Measurements from ENCODE around the gene FBXO21. TPM values are rescaled to one million over a fixed set of nuclear protein-coding genes. Genes with fewer than 3 reads are reported as not detected.
"Not testable (repeated sequence)": the region's sequence is repeated elsewhere in the genome, so short reads cannot be mapped to it uniquely, and the experiment has no call there.

Gene FBXO21
- total RNA-seq, 2 experiments from 2014 or later: 21.7 to 26.1 TPM

DNA sequence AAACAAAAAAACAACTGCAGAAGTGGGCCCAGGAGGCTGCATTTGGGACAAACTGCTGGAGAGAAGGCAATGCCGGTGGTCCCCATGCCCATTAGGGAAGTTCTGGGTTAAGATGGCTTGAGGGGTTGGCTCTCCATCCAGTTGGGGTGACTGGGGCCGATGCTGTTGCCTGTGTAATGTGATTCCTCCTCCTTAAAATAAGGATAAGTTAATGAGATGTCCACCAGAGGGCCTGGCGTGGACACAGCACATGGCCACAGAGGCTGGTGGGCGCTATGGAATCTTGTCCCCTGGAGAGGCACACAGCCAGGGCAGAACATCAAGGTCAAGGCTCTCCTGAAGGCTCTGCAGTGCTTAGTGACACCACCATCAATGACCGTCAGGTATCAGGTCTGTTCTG, 90.0 kb downstream of the FBXO21 start:
- CTCF ChIA-PET: interaction anchor here (1.0 to 1.7 kb wide), 3 partner anchors 74 to 397 kb away, joined by 3 to 5 read pairs (median 4); partner anchors contain the start of gene HRK

DNA sequence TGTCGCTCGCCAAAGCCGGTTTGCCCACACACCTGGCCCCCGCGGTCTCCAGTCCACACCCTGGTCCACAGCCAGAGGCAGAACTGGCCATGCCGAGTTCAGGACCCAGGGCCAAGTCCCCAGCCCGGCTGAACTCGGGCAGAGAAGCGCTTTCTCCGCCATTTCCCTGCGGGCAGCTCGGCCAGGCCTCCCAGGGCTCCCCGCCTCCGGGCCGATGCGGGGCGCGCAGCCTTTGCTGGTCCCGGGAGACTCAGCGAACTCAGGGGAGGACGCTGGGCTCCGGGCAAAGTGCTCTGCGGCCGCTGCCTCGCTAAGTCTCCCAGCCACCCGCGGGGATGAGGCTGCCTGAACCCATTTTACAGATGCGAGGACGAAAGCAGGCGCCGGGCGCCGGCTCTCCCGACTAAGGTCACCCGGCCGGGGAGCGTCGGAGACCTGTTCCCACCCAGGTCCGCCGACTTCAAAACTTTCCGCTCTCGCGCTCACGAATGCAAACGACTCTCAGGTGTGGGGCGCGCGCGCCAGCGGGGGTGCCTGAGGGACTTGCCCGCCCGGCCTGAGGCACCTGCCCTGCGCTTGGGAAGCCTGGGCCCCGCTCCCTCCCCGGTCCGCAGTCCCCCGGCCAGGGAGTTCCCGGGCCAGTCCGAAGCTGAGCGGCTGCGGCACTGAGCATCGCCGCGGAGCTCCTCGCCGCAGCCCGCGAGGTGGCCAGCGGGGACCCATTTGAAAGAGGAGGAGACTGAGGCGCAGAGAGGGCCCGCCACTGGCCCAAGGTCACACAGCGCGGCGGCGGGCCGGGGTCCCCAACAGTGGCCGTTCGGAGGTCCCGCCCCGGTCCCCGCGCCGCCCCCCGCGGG, 91.7 kb downstream of the FBXO21 start:
- no peak overlapping the region for H3K27ac Mint-ChIP-seq

More for the DNA sequence above, 90.0 kb downstream of the FBXO21 start:
- Mint-ChIP-seq H3K4me1 (peaks cover 22% of the 10 kb centered on the region), H3K4me3 (peak overlapping the region; percentile 69), H3K27me3 (peaks cover 43% of the 10 kb centered on the region), H3K36me3 (ENCODE audit: low read depth) (no peaks in the 10 kb centered on the region), H3K27ac (no peak overlapping the region), H3K9me3 (no peaks in the 10 kb centered on the region)
- POLR2A ChIA-PET: interaction anchor here (1.4 to 3.7 kb wide), 4 partner anchors 13 to 138 kb away, joined by 4 to 24 read pairs (median 6); no protein-coding TSS in a partner anchor
- DNase-seq: no peak

DNA sequence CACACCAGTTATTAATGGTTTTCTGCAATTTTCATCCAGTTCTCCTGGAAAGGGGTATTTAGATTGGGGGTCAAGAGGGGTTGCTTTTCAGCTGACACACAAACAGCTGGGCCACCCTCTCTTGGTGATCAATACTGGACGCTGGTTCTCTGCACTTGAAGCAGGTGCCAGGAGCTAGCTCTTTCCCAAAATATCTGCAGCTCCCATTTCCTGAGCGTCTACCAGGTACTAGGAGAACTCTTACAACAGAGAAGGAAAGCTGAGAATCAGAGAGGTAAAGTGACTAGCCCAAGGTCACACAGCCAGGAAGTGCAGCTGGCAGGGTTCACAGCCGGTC, 92.3 kb downstream of the FBXO21 start:
- CTCF ChIA-PET: interaction anchor here (1.1 to 1.8 kb wide), 3 partner anchors 11 to 72 kb away, joined by 3 to 8 read pairs (median 4); no protein-coding TSS in a partner anchor
- Mint-ChIP-seq H3K27me3 (peaks cover 33% of the 10 kb centered on the region), H3K27ac (no peak overlapping the region), H3K4me1 (peaks cover 22% of the 10 kb centered on the region), H3K36me3 (ENCODE audit: low read depth) (no peaks in the 10 kb centered on the region), H3K4me3 (peak overlapping the region; percentile 69), H3K9me3 (no peaks in the 10 kb centered on the region)
- no peak for DNase-seq
- POLR2A ChIA-PET: interaction anchor here (1.0 to 3.7 kb wide), 7 partner anchors 10 to 36 kb away, joined by 3 to 24 read pairs (median 3); no protein-coding TSS in a partner anchor

More for the DNA sequence above, 91.7 kb downstream of the FBXO21 start:
- Mint-ChIP-seq H3K4me3 (peak overlapping the region; percentile 69), H3K36me3 (ENCODE audit: low read depth) (no peaks in the 10 kb centered on the region), H3K4me1 (peaks cover 22% of the 10 kb centered on the region), H3K27me3 (peaks cover 33% of the 10 kb centered on the region), H3K9me3 (no peaks in the 10 kb centered on the region)
- ChIA-PET POLR2A (interaction anchor here (0.6 to 3.7 kb wide), 10 partner anchors 11 to 137 kb away, joined by 3 to 24 read pairs (median 3); no protein-coding TSS in a partner anchor), CTCF (interaction anchor here (0.7 to 1.8 kb wide), 7 partner anchors 9 to 395 kb away, joined by 3 to 8 read pairs (median 4); no protein-coding TSS in a partner anchor)
- peak; percentile 41 for DNase-seq

DNA sequence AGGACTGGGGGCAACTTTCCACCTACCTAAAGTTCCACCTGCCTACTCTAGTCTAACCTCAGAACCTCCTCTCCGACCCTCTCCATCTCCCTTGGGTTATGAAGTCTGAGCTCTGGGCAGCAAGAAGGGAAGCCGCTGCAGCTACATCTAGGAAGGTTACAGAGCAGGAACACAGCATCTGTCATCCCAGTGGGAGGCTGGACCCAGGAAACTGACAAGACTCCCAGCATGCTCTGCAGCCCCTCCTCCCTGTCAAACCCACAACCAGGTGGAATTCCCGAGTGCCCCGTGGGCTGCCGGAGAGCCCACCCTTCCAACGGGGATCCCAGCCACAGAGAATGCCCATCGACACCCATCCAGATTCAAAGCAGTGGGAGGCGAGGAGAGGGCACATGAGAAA, 93.1 kb downstream of the FBXO21 start:
- Mint-ChIP-seq H3K4me1 (peaks cover 22% of the 10 kb centered on the region), H3K9me3 (no peaks in the 10 kb centered on the region), H3K4me3 (no peak overlapping the region), H3K36me3 (ENCODE audit: low read depth) (no peaks in the 10 kb centered on the region), H3K27me3 (peaks cover 33% of the 10 kb centered on the region), H3K27ac (no peak overlapping the region)
- DNase-seq: no peak
- ChIA-PET CTCF (interaction anchor here (1.1 to 1.3 kb wide), 2 partner anchors 10 to 71 kb away, joined by 3 to 4 read pairs; no protein-coding TSS in a partner anchor), POLR2A (interaction anchor here (1.0 to 3.7 kb wide), 3 partner anchors 11 to 34 kb away, joined by 3 to 24 read pairs (median 5); no protein-coding TSS in a partner anchor)

DNA sequence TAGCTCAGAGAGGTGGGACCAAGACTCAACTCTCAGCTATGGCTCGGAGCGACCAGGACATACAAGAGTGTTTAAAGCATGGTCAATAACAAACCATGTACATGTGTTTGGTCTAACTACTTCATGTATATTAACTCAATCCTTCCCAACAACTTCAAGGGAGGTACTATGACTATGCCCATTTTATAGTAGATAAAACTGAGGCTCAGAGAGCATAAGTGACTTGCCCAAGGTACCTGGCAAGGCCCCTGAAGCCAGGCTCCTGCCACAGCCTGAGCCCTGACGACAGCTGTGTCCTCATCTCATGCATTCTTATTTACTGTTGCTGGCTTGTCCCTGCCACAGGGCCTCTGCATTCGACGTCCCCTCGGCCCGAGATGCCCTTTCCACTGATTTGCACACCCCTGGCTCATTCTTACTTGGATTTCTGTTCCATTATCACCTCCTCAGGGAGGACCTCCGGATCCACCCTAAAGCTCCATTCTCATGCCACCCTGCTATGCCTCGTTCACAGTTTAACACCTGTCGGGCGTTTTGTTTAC, 93.7 kb downstream of the FBXO21 start:
- ChIA-PET CTCF (interaction anchor here (1.6 kb wide), 1 partner anchor 24 kb away, joined by 4 read pairs; no protein-coding TSS in a partner anchor), POLR2A (interaction anchor here (3.7 kb wide), 1 partner anchor 33 kb away, joined by 24 read pairs; no protein-coding TSS in a partner anchor)
- Mint-ChIP-seq H3K4me3 (no peak overlapping the region), H3K27me3 (peaks cover 28% of the 10 kb centered on the region), H3K9me3 (no peaks in the 10 kb centered on the region), H3K27ac (no peak overlapping the region), H3K4me1 (peaks cover 22% of the 10 kb centered on the region), H3K36me3 (ENCODE audit: low read depth) (no peaks in the 10 kb centered on the region)
- DNase-seq: no peak

DNA sequence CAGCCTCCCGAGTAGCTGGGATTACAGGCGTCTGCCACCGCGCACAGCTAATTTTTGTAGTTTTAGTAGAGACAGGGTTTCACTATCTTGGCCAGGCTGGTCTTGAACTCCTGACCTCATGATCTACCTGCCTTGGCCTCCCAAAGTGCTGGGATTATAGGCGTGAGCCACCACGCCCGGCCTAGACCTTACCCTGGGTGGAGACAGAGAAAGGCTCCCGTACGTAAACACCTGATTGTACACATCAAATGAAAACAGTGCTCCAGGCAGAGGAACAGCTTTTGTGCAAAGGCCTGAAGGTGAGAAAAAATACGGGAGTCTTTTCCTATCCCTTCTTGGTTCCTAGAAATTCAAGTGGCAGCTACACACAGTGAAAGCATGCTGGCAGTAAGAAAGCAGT, 95.1 kb downstream of the FBXO21 start:
- H3K4me1 Mint-ChIP-seq: peaks cover 20% of the 10 kb centered on the region
- POLR2A ChIA-PET: not testable (repeated sequence)

DNA sequence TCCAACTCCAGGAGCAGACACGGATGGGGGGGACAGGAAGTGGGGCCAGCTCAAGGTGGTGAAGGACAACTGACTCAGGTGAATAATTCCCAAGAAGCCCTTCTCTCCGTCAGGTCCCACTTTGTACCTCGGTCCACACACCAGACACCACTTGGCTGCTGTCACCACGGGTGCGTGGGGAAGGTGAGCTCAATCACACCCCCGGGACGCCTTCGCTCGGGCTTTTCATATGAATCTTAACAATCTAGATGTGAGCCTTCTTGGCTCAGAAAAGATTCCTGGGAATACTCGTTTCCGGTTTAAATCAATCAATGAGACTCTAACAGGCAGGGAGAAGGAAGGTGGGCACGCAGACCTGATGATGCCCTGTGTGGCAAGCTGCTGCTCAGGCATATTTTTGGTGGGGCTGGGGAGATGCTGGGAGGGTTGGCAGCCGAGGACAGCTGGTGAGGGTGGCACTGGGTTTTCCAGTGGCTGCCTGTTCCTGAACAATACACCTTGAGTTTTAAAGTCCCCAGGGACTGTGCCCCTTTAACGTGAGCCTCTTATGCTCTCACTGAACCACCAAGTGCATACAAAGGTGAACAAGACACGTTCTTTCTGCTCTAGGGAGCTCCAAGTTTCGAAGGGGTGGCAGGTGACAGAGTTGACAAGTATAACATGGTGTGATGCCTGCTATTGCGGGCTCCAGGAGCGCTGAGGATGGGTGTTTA, 96.2 kb downstream of the FBXO21 start:
- Mint-ChIP-seq H3K4me3 (no peak overlapping the region), H3K9me3 (peaks cover 7% of the 10 kb centered on the region), H3K27me3 (peaks cover 18% of the 10 kb centered on the region), H3K36me3 (ENCODE audit: low read depth) (peaks cover 7% of the 10 kb centered on the region), H3K4me1 (peaks cover 12% of the 10 kb centered on the region), H3K27ac (no peak overlapping the region)
- CTCF ChIA-PET: interaction anchor here (0.9 to 1.5 kb wide), 3 partner anchors 41 to 68 kb away, joined by 3 read pairs; no protein-coding TSS in a partner anchor
- POLR2A ChIA-PET: no interaction called here
- no peak for DNase-seq

More for the DNA sequence above, 95.1 kb downstream of the FBXO21 start:
- CTCF ChIA-PET: interaction anchor here (1.3 to 1.6 kb wide), 2 partner anchors 25 to 42 kb away, joined by 3 to 4 read pairs; no protein-coding TSS in a partner anchor
- DNase-seq; H3K36me3 Mint-ChIP-seq (ENCODE audit: low read depth); H3K27ac Mint-ChIP-seq; H3K4me3 Mint-ChIP-seq; H3K9me3 Mint-ChIP-seq: not testable (repeated sequence)
- H3K27me3 Mint-ChIP-seq: peaks cover 22% of the 10 kb centered on the region

DNA sequence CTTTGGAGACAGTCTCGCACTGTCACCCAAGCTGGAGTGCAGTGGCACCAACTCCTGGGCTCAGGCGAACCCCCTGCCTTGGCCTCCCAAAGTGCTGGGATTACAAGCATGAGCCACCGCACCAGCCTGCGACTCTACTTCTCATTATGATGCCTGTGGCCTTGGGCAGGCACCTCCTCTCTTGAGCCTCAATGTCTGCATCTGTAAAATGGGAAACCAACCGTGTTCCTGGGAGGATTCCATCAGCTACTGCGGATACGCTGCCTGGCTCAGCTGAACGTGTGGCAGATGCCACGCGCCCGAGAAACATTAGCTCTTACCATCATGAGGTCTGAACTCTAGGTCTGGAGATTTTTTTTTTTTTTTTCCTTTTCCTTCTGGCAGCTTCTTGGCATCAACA, 96.8 kb downstream of the FBXO21 start:
- no peak for DNase-seq
- Mint-ChIP-seq H3K4me3 (no peak overlapping the region), H3K4me1 (peaks cover 12% of the 10 kb centered on the region), H3K9me3 (peaks cover 8% of the 10 kb centered on the region), H3K27ac (no peak overlapping the region), H3K36me3 (ENCODE audit: low read depth) (peaks cover 7% of the 10 kb centered on the region), H3K27me3 (peaks cover 18% of the 10 kb centered on the region)
- CTCF ChIA-PET: interaction anchor here (0.9 to 1.5 kb wide), 2 partner anchors 65 to 67 kb away, joined by 3 read pairs; no protein-coding TSS in a partner anchor
- POLR2A ChIA-PET: no interaction called here

DNA sequence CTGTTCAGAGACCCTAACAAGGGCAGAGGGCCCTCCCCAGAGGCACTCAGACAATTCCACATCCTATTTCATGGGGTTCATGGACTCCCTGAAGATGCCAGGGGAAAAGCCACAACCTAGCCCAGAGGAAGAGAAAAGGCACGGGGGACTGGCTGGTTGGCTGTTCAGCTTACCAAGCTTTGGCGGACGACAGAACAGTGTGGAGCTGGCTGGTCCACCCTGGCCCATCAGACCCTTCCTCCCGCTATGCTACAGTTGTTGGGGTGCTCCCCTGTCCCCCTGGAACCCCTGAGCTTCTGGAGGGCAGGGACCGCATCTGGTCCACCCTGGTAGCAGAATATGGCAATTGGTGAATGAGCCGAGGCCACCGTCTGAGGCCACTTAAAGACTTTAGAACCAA, 97.4 kb downstream of the FBXO21 start:
- CTCF ChIA-PET: interaction anchor here (0.9 kb wide), 1 partner anchor 66 kb away, joined by 3 read pairs; no protein-coding TSS in a partner anchor
- peaks cover 8% of the 10 kb centered on the region for H3K9me3 Mint-ChIP-seq
- no peak overlapping the region for H3K4me3 Mint-ChIP-seq
- H3K27ac Mint-ChIP-seq: no peak overlapping the region
- H3K36me3 Mint-ChIP-seq (ENCODE audit: low read depth): peaks cover 7% of the 10 kb centered on the region
- H3K4me1 Mint-ChIP-seq: peaks cover 10% of the 10 kb centered on the region
- DNase-seq: no peak
- POLR2A ChIA-PET: no interaction called here
- peaks cover 15% of the 10 kb centered on the region for H3K27me3 Mint-ChIP-seq

DNA sequence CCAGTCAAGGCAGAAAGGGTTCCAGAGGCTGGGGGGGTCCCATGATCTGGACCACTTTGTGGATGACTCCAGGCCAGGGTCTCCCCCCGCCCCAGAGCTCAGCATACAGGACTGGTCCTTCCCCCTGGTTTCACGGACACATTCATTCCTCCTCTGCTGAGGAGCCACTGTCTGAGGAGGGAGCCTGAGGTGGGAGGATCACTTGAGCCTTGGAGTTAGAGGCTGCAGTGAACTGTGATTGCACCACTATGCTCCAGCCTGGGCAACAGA, 97.8 kb downstream of the FBXO21 start:
- H3K9me3 Mint-ChIP-seq: peaks cover 8% of the 10 kb centered on the region
- peaks cover 6% of the 10 kb centered on the region for H3K4me1 Mint-ChIP-seq
- DNase-seq: no peak
- H3K36me3 Mint-ChIP-seq (ENCODE audit: low read depth): peaks cover 7% of the 10 kb centered on the region
- ChIA-PET POLR2A (no interaction called here), CTCF (no interaction called here)
- H3K4me3 Mint-ChIP-seq: no peak overlapping the region
- peaks cover 11% of the 10 kb centered on the region for H3K27me3 Mint-ChIP-seq
- no peak overlapping the region for H3K27ac Mint-ChIP-seq

Data from activated CD4-positive, alpha-beta memory T cell treated with anti-CD3 and anti-CD28 coated beads, Interleukin-2, amount 10 ng/mL, durations not matched to agents 7 days and 5 days (primary cell).